Adrenal gland (tissue), 5 donors: ENCODE results near the gene BCL2L13.

Experiments
- CTCF ChIP-seq, 6 experiments: fragments of 450-650 bp in 4 of 6; fragments of 200-600 bp in 2 of 6; sonication (generic) in 1 of 6; IDR thresholded peaks; 1 replicate in 5 of 6; 2 replicates in 1 of 6; pipeline versions ENCODE4 v1.5.1 to v1.8.0; 2016 to 2021; ENCODE audit warnings: antibody characterized with exemption in 6 of 6, mild to moderate bottlenecking in 2 of 6, moderate library complexity in 1 of 6
- POLR2A ChIP-seq, 2 donors: fragments of 450-650 bp; IDR thresholded peaks; one replicate each; pipeline ENCODE4 v1.6.1; 2017; ENCODE audit warnings: antibody characterized with exemption in 2 of 2, mild to moderate bottlenecking in 2 of 2, moderate library complexity in 1 of 2
- donor health status: DM: no; HTN: no; CAD: no.

- no peak for TF ChIP-seq CTCF (IDR thresholded peaks at IDR 0.05)
- TF ChIP-seq POLR2A (IDR thresholded peaks at IDR 0.05): no peak
These were observed 10.6 kb upstream of the BCL2L13 start for GRCh38 chr22:17627961-17628405.
